ENCODE data around the gene ENO2.

ENO2 gene

DNA sequence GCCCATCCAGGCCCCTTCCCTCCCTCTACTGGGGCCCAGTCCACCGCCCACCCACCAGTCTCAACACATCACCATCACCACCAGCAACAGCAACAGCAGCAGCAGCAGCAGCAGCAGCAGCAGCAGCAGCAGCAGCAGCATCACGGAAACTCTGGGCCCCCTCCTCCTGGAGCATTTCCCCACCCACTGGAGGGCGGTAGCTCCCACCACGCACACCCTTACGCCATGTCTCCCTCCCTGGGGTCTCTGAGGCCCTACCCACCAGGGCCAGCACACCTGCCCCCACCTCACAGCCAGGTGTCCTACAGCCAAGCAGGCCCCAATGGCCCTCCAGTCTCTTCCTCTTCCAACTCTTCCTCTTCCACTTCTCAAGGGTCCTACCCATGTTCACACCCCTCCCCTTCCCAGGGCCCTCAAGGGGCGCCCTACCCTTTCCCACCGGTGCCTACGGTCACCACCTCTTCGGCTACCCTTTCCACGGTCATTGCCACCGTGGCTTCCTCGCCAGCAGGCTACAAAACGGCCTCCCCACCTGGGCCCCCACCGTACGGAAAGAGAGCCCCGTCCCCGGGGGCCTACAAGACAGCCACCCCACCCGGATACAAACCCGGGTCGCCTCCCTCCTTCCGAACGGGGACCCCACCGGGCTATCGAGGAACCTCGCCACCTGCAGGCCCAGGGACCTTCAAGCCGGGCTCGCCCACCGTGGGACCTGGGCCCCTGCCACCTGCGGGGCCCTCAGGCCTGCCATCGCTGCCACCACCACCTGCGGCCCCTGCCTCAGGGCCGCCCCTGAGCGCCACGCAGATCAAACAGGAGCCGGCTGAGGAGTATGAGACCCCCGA, 22.5 kb downstream of the ENO2 start:
- no peaks in the 10 kb centered on the region for H3K27me3 ChIP-seq (ENCODE audit: insufficient read depth, low read length, poor library complexity, severe bottlenecking)
- no peak overlapping the region for H2AFZ ChIP-seq (ENCODE audit: low read length)
- peak overlapping the region; percentile 94 for H3K4me3 ChIP-seq (ENCODE audit: low read length, poor library complexity, severe bottlenecking)
- H3K9ac ChIP-seq (ENCODE audit: low read depth, low read length, poor library complexity, severe bottlenecking) = peak overlapping the region; percentile 96
- peak overlapping the region; percentile 84 for H3K4me2 ChIP-seq (ENCODE audit: low read depth, low read length, poor library complexity, severe bottlenecking)
- no peaks in the 10 kb centered on the region for H3K9me3 ChIP-seq (ENCODE audit: insufficient read depth, low read depth, low read length)
- H3F3A ChIP-seq (ENCODE audit: low read depth) = peaks cover 11% of the 10 kb centered on the region; the same call in 1 of the 2 replicates
- H3K4me1 ChIP-seq (ENCODE audit: insufficient read depth, low read length, poor library complexity, severe bottlenecking) = peaks cover 15% of the 10 kb centered on the region
- peaks cover 4% of the 10 kb centered on the region for H4K20me1 ChIP-seq (ENCODE audit: insufficient read depth, low read length, poor library complexity, severe bottlenecking)
- H3K79me2 ChIP-seq (ENCODE audit: insufficient read depth, low read length) = peaks cover 42% of the 10 kb centered on the region
- H3K9me2 ChIP-seq (replicated peaks; ENCODE audit: low read depth, low read length) = no peaks in the 10 kb centered on the region
- TF ChIP-seq, protein P1, sequence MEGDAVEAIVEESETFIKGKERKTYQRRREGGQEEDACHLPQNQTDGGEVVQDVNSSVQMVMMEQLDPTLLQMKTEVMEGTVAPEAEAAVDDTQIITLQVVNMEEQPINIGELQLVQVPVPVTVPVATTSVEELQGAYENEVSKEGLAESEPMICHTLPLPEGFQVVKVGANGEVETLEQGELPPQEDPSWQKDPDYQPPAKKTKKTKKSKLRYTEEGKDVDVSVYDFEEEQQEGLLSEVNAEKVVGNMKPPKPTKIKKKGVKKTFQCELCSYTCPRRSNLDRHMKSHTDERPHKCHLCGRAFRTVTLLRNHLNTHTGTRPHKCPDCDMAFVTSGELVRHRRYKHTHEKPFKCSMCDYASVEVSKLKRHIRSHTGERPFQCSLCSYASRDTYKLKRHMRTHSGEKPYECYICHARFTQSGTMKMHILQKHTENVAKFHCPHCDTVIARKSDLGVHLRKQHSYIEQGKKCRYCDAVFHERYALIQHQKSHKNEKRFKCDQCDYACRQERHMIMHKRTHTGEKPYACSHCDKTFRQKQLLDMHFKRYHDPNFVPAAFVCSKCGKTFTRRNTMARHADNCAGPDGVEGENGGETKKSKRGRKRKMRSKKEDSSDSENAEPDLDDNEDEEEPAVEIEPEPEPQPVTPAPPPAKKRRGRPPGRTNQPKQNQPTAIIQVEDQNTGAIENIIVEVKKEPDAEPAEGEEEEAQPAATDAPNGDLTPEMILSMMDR (conservative IDR thresholded peaks at IDR 0.05; ENCODE audit: low read length) = no peak
- TF ChIP-seq EZH2phosphoT487 (IDR thresholded peaks at IDR 0.05; ENCODE audit: borderline replicate concordance) = no peak
- peaks cover 23% of the 10 kb centered on the region; the same call in 1 of the 2 replicates for H3K36me3 ChIP-seq (ENCODE audit: insufficient read depth, low read length)

DNA sequence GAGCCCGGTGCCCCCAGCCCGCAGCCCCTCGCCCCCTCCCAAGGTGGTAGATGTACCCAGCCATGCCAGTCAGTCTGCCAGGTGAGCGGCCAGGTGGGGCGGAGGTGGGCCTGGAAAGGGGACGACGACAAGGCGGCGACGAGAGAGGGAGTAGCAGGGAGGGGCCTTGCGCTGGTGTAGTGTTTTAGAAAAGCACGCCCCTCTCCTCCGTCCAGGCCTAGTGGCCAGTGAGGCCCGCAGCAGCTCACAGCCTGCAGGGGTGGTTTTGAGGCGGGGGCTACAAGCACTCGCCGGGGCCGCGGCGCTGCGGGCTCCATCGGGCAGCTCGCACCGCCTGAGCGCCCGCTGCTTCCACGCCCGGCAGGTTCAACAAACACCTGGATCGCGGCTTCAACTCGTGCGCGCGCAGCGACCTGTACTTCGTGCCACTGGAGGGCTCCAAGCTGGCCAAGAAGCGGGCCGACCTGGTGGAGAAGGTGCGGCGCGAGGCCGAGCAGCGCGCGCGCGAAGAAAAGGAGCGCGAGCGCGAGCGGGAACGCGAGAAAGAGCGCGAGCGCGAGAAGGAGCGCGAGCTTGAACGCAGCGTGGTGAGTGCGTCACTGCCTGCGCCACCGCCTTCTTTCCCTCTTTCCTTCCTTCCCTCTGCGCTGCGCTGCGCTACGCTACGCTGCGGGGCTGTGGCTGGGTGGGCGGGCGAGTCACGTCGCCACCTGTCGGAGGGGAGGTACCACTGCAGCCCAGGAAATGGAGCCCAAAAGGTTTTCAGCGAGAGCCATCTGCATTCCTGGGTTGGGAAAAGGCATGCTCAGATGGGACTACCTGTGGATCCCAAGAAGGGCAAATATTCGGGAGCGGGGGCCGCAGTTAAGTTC, 23.3 kb downstream of the ENO2 start:
- Histone ChIP-seq H4K20me1 (ENCODE audit: insufficient read depth, low read length, poor library complexity, severe bottlenecking) (peaks cover 4% of the 10 kb centered on the region), H3K27me3 (ENCODE audit: insufficient read depth, low read length, poor library complexity, severe bottlenecking) (no peaks in the 10 kb centered on the region), H3K9me3 (ENCODE audit: insufficient read depth, low read depth, low read length) (no peaks in the 10 kb centered on the region), H2AFZ (ENCODE audit: low read length) (peak overlapping the region; percentile 82), H3K9me2 (replicated peaks; ENCODE audit: low read depth, low read length) (no peaks in the 10 kb centered on the region), H3K4me1 (ENCODE audit: insufficient read depth, low read length, poor library complexity, severe bottlenecking) (peaks cover 14% of the 10 kb centered on the region), H3F3A (ENCODE audit: low read depth) (peaks cover 11% of the 10 kb centered on the region; the same call in 1 of the 2 replicates), H3K79me2 (ENCODE audit: insufficient read depth, low read length) (peaks cover 33% of the 10 kb centered on the region), H3K9ac (ENCODE audit: low read depth, low read length, poor library complexity, severe bottlenecking) (peak overlapping the region; percentile 96), H3K4me2 (ENCODE audit: low read depth, low read length, poor library complexity, severe bottlenecking) (peak overlapping the region; percentile 84), H3K36me3 (ENCODE audit: insufficient read depth, low read length) (peaks cover 23% of the 10 kb centered on the region; the same call in 1 of the 2 replicates), H3K4me3 (ENCODE audit: low read length, poor library complexity, severe bottlenecking) (peak overlapping the region; percentile 94)
- TF ChIP-seq, protein P1 (conservative IDR thresholded peaks at IDR 0.05; ENCODE audit: low read length) = peak; percentile 91
- no peak for TF ChIP-seq EZH2phosphoT487 (IDR thresholded peaks at IDR 0.05; ENCODE audit: borderline replicate concordance)

DNA sequence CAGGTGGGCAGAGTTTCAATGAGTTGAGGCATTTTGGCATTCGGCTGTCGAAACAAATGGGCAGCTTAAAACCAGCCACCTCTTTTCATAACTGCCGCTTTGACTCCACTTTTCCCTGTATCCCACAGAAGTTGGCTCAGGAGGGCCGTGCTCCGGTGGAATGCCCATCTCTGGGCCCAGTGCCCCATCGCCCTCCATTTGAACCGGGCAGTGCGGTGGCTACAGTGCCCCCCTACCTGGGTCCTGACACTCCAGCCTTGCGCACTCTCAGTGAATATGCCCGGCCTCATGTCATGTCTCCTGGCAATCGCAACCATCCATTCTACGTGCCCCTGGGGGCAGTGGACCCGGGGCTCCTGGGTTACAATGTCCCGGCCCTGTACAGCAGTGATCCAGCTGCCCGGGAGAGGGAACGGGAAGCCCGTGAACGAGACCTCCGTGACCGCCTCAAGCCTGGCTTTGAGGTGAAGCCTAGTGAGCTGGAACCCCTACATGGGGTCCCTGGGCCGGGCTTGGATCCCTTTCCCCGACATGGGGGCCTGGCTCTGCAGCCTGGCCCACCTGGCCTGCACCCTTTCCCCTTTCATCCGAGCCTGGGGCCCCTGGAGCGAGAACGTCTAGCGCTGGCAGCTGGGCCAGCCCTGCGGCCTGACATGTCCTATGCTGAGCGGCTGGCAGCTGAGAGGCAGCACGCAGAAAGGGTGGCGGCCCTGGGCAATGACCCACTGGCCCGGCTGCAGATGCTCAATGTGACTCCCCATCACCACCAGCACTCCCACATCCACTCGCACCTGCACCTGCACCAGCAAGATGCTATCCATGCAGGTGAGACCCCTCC, 24.2 kb downstream of the ENO2 start:
- peaks cover 4% of the 10 kb centered on the region for H4K20me1 ChIP-seq (ENCODE audit: insufficient read depth, low read length, poor library complexity, severe bottlenecking)
- no peaks in the 10 kb centered on the region for H3K9me2 ChIP-seq (replicated peaks; ENCODE audit: low read depth, low read length)
- H3K9me3 ChIP-seq (ENCODE audit: insufficient read depth, low read depth, low read length) = no peaks in the 10 kb centered on the region
- peaks cover 22% of the 10 kb centered on the region for H3K4me1 ChIP-seq (ENCODE audit: insufficient read depth, low read length, poor library complexity, severe bottlenecking)
- peak overlapping the region; percentile 84 for H3K4me2 ChIP-seq (ENCODE audit: low read depth, low read length, poor library complexity, severe bottlenecking)
- peaks cover 13% of the 10 kb centered on the region; the same call in 1 of the 2 replicates for H3F3A ChIP-seq (ENCODE audit: low read depth)
- no peak for TF ChIP-seq EZH2phosphoT487 (IDR thresholded peaks at IDR 0.05; ENCODE audit: borderline replicate concordance)
- TF ChIP-seq, protein P1 (conservative IDR thresholded peaks at IDR 0.05; ENCODE audit: low read length) = no peak; the same call in 1 of the 2 replicates
- peaks cover 27% of the 10 kb centered on the region for H3K79me2 ChIP-seq (ENCODE audit: insufficient read depth, low read length)
- H3K27me3 ChIP-seq (ENCODE audit: insufficient read depth, low read length, poor library complexity, severe bottlenecking) = no peaks in the 10 kb centered on the region
- no peak overlapping the region for H2AFZ ChIP-seq (ENCODE audit: low read length)
- H3K9ac ChIP-seq (ENCODE audit: low read depth, low read length, poor library complexity, severe bottlenecking) = peak overlapping the region; percentile 96
- H3K36me3 ChIP-seq (ENCODE audit: insufficient read depth, low read length) = peaks cover 22% of the 10 kb centered on the region; the same call in 1 of the 2 replicates
- peak overlapping the region; percentile 94 for H3K4me3 ChIP-seq (ENCODE audit: low read length, poor library complexity, severe bottlenecking)
